Osteocyte (in vitro differentiated cells): Measurements from ENCODE around the gene SP9. TPM values are rescaled to one million over a fixed set of nuclear protein-coding genes. Genes with fewer than 3 reads are reported as not detected.
"Not testable (repeated sequence)": the region's sequence is repeated elsewhere in the genome, so short reads cannot be mapped to it uniquely, and the experiment has no call there.

Source experiments
- DNase-seq: peaks from one replicate; pipeline ENCODE4 v3.0.0; 2021; ENCODE audit warnings: mixed read lengths; ENCODE audit not compliant: unreplicated experiment; ENCODE audit errors: extremely low spot score
- H3K27ac Mint-ChIP-seq: one replicate; pipeline ENCODE4 v1.8.0; 2021; ENCODE audit warnings: mild to moderate bottlenecking, mixed read lengths; ENCODE audit not compliant: unreplicated experiment
- H3K27me3 Mint-ChIP-seq: one replicate; pipeline ENCODE4 v1.8.0; 2021; ENCODE audit warnings: mixed read lengths; ENCODE audit not compliant: unreplicated experiment
- H3K36me3 Mint-ChIP-seq: one replicate; pipeline ENCODE4 v1.8.0; 2021; ENCODE audit warnings: mixed read lengths; ENCODE audit not compliant: unreplicated experiment
- H3K4me1 Mint-ChIP-seq: one replicate; pipeline ENCODE4 v1.8.0; 2021; ENCODE audit warnings: mixed read lengths; ENCODE audit not compliant: unreplicated experiment
- H3K4me3 Mint-ChIP-seq: one replicate; pipeline ENCODE4 v1.8.0; 2021; ENCODE audit warnings: mild to moderate bottlenecking, moderate library complexity, mixed read lengths; ENCODE audit not compliant: unreplicated experiment
- H3K9me3 Mint-ChIP-seq: one replicate; pipeline ENCODE4 v1.8.0; 2021; ENCODE audit warnings: mixed read lengths; ENCODE audit not compliant: unreplicated experiment
- total RNA-seq: library from RNA; stranded (reverse); gene quantifications from 2 replicates; pipeline ENCODE4 v1.2.1, GENCODE V29; 2021
- TF ChIP-seq, protein P1 (sequence below): fragments of 200-600 bp; sonication (generic); IDR thresholded peaks from 2 replicates; pipeline ENCODE4 v1.5.0; 2021; ENCODE audit warnings: antibody characterized with exemption, mild to moderate bottlenecking, moderate library complexity

Gene SP9
- total RNA-seq, 1 donor from 2014 or later, result not detected

- H3K9me3 Mint-ChIP-seq, result no peaks in the 10 kb centered on the region
- no peaks in the 10 kb centered on the region for H3K4me1 Mint-ChIP-seq
- peaks cover 31% of the 10 kb centered on the region for H3K36me3 Mint-ChIP-seq
- TF ChIP-seq, protein P1, sequence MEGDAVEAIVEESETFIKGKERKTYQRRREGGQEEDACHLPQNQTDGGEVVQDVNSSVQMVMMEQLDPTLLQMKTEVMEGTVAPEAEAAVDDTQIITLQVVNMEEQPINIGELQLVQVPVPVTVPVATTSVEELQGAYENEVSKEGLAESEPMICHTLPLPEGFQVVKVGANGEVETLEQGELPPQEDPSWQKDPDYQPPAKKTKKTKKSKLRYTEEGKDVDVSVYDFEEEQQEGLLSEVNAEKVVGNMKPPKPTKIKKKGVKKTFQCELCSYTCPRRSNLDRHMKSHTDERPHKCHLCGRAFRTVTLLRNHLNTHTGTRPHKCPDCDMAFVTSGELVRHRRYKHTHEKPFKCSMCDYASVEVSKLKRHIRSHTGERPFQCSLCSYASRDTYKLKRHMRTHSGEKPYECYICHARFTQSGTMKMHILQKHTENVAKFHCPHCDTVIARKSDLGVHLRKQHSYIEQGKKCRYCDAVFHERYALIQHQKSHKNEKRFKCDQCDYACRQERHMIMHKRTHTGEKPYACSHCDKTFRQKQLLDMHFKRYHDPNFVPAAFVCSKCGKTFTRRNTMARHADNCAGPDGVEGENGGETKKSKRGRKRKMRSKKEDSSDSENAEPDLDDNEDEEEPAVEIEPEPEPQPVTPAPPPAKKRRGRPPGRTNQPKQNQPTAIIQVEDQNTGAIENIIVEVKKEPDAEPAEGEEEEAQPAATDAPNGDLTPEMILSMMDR, result no peak
- no peak overlapping the region for H3K4me3 Mint-ChIP-seq
- H3K27me3 Mint-ChIP-seq, result peaks cover 11% of the 10 kb centered on the region
- no peak overlapping the region for H3K27ac Mint-ChIP-seq
- DNase-seq, result no peak
Observed at GRCh38 chr2:174350593-174351181, 15.9 kb downstream of the SP9 start.

GRCh38 chr2:174353004-174353403, 18.2 kb downstream of the SP9 start:
- no peaks in the 10 kb centered on the region for H3K27me3 Mint-ChIP-seq

GRCh38 chr2:174356347-174356746, 21.6 kb downstream of the SP9 start:
- H3K27me3 Mint-ChIP-seq, result no peaks in the 10 kb centered on the region
- H3K36me3 Mint-ChIP-seq, result peaks cover 19% of the 10 kb centered on the region
- DNase-seq, result no peak
- no peaks in the 10 kb centered on the region for H3K4me1 Mint-ChIP-seq
- TF ChIP-seq, protein P1, result no peak
- no peak overlapping the region for H3K4me3 Mint-ChIP-seq
- H3K9me3 Mint-ChIP-seq, result no peaks in the 10 kb centered on the region
- H3K27ac Mint-ChIP-seq, result no peak overlapping the region

More at GRCh38 chr2:174353004-174353403, 18.2 kb downstream of the SP9 start:
- H3K27ac Mint-ChIP-seq, result no peak overlapping the region
- TF ChIP-seq, protein P1, result no peak
- no peak for DNase-seq
- peaks cover 22% of the 10 kb centered on the region for H3K36me3 Mint-ChIP-seq
- no peaks in the 10 kb centered on the region for H3K9me3 Mint-ChIP-seq
- no peak overlapping the region for H3K4me3 Mint-ChIP-seq
- H3K4me1 Mint-ChIP-seq, result no peaks in the 10 kb centered on the region

DNA sequence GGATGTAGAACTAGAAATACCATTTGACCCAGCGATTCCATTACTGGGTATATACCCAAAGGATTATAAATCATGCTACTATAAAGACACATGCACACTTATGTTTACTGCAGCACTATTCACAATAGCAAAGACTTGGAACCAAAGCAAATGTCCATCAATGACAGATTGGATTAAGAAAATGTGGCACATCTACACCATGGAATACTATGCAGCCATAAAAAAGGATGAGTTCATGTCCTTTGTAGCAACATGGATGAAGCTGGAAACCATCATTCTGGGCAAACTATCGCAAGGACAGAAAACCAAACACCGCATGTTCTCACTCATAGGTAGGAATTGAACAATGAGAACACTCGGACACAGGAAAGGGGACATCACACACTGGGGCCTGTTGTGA, 24.9 kb downstream of the SP9 start:
- not testable (repeated sequence) for H3K4me1 Mint-ChIP-seq, H3K27ac Mint-ChIP-seq, DNase-seq, H3K4me3 Mint-ChIP-seq, H3K27me3 Mint-ChIP-seq, H3K9me3 Mint-ChIP-seq
- H3K36me3 Mint-ChIP-seq, result peaks cover 34% of the 10 kb centered on the region

DNA sequence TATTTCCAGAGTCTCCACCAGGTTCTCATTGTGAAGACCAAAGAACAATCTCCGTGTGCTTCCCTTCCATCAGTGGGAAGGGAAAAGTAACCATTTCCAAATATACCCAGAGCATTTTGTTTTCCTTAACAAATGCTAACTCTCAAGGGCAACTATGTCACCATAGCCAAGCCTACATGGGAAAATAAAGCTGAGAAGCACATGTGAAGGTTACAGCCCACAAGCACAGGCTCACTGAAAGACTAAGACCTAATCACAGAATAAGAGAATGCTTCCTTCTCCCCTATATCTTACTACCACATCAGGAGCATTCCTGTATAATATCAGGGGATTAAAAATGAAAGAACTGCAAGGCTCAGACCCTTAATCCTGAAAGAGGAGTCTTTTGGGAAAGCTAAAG, 28.2 kb downstream of the SP9 start:
- Mint-ChIP-seq H3K4me3 (no peak overlapping the region), H3K4me1 (peaks cover 8% of the 10 kb centered on the region), H3K27ac (no peak overlapping the region), H3K36me3 (peaks cover 58% of the 10 kb centered on the region), H3K27me3 (no peaks in the 10 kb centered on the region), H3K9me3 (peaks cover 9% of the 10 kb centered on the region)
- TF ChIP-seq, protein P1, result no peak
- DNase-seq, result no peak

DNA sequence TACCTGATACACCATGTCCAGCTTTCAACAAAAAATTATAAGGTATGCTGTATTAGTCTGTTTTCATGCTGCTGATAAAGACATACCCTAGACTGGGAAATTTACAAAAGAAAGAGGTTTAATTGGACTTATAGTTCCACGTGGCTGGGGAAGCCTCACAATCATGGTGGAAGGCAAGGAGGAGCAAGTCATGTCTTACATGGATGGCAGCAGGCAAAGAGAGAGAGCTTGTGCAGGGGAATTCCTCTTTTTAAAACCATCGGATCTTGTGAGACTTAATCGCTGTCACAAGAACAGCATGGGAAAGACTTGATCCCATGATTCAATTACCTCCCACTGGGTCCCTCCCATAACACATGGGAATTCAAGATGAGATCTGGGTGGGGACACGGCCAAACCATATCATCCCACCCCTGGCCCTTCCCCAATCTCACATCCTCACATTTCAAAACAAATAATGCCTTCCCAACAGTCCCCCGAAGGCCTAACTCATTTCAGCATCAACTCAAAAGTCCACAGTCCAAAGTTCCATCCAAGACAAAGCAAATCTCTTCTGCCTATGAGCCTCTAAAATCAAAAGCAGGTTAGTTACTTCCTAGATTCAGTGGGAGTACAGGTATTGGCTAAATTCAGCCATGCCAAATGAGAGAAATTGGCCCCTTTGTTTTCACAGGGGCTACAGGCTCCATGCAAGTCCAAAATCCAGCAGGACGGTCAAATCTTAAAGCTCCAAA, 28.9 kb downstream of the SP9 start:
- not testable (repeated sequence) for H3K9me3 Mint-ChIP-seq, H3K4me1 Mint-ChIP-seq, H3K4me3 Mint-ChIP-seq, H3K27me3 Mint-ChIP-seq, H3K27ac Mint-ChIP-seq, DNase-seq
- peaks cover 62% of the 10 kb centered on the region for H3K36me3 Mint-ChIP-seq
